PFSK-1 (cell line): Measurements from ENCODE around the gene AP3S2.

ENCODE experiments used
- POLR2AphosphoS5 ChIP-seq: IDR thresholded peaks from 2 replicates; pipeline ENCODE4 v1.6.1; 2012; ENCODE audit warnings: low read depth, mild to moderate bottlenecking, control low read depth, low read length, moderate library complexity
- REST ChIP-seq, 2 experiments: IDR thresholded peaks; 2 replicates each; pipeline versions ENCODE4 v1.6.1 to v1.8.0; 2011 to 2012; ENCODE audit warnings: low read depth in 2 of 2, low read length in 2 of 2, control low read depth in 1 of 2, inconsistent platforms in 1 of 2, mild to moderate bottlenecking in 1 of 2, moderate library complexity in 1 of 2; ENCODE audit not compliant: insufficient read depth in 1 of 2
- TAF1 ChIP-seq: IDR thresholded peaks from 2 replicates; pipeline ENCODE4 v1.6.1; 2012; ENCODE audit warnings: low read length, control low read depth, borderline replicate concordance; ENCODE audit not compliant: insufficient read depth

GRCh38 chr15:89829161-89829560 is 64.6 kb downstream of the AP3S2 start:
- TF ChIP-seq TAF1 (no peak), POLR2AphosphoS5 (no peak), REST (IDR thresholded peaks at IDR 0.05; ENCODE audit: insufficient read depth in 1 of 2, low read depth in 2 of 2, low read length in 2 of 2) (no peak)
